CMK (cell line): Measurements from ENCODE around the gene TENT5C.

ENCODE experiments used
- DNase-seq: peaks from one replicate; pipeline ENCODE4 v3.0.0-alpha.2; 2010; ENCODE audit warnings: low read depth

The TENT5C gene

DNA sequence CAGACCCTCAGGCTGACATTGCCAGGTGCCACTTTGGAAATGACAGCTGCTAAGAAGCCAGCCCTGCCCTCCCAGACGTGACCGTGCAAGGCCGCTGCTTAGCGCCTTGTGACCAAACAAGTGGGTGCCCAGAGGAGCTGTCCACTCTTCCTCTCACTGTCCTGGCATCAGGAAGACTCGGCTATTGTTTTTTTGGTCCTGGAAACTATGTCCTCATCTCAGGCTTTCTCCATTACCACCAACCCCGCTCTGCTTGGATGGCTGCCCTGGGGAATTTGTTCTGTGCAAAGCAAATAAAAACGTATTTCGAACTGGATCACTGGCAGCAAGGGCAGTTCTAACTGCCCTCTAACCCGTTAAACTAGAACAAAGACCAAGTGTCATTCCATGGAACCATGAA is 13.7 kb upstream of the TENT5C start:
- DNase-seq: no peak

DNA sequence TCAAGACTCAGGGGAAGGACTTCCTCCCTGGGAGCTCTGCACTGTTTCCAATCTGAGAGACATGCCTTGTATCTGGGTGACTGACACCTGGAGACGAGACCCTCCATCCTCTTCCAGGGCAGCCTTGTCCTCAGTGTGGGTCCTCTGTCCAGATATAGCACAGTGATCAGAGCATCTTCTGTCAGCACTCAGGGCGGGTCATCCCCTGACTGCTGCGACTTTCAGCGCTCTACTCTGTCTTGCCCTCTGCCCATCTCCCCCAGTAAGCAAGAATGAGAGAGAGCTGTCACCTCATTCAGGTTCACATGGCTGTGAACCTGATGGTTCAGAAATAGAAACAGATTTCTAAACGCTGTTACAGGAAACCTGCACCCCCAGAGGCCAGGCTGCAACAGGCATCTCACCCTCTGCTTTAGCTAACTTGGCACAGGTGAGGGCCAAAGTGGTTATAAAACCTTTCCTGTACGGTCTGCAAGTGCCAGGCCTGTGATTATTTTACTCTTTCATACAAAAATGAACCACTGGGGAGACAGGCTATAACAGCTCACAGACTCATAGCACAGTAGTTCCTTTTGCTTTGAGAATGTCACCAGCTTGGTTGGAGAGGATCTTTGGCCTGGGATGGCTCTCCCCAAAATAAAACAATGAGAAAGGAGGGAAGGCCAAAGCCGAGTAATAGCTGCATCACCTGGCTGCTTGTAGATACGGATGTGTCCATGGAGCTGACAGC is 11.4 kb upstream of the TENT5C start:
- DNase-seq: no peak

DNA sequence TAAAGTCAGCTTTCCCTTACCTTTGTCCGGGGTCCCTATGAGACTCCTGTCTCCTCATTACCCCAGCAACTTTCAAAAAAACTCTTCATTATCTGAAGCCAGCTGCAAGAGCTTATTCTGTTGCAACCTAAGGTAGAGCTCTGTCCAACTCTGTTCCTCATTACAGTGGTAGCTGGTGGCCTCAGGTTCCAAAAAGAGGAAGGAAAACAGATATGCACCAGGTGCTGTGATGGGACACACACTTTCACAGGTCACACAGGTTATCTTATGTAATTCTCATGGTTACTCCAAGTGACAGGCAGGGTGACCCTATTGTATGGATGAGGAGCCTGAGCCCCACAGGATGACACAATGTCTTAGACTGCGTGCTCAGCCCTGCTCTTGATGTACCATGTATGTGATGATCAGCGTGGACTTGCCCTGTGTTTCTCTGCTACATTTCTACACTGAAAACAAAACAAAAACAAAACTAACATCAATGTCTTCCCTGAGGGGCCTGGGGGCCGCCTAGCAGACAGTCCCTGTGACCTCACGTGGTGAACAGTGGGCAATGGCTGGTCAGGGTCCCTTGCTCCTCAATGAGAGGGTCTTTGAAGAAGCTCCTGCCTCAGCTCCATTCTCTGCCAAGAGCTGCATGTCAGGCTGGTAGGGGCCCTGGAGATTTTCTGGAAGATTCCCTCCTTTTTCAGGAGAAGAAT is 9.7 kb upstream of the TENT5C start:
- DNase-seq: no peak

DNA sequence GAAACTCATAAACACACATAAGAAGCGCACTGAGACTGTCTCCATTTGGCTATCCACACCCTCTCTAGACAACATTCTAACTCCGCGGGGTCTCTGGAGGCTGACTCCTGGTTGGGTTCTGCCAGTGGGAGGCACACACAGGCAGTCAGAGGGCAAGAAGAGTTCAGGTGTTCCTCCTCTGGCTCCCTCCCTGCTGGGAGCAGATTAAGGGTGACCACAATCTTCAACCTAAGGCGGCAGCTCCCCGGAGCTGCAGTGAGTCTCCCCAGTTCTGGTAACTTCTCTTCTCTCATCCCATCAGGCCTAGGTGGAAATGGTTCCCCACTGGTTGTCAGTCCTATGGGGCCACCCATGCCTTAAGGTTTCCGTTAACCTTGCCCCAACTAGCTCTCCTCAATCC is 7.4 kb upstream of the TENT5C start:
- DNase-seq: no peak

DNA sequence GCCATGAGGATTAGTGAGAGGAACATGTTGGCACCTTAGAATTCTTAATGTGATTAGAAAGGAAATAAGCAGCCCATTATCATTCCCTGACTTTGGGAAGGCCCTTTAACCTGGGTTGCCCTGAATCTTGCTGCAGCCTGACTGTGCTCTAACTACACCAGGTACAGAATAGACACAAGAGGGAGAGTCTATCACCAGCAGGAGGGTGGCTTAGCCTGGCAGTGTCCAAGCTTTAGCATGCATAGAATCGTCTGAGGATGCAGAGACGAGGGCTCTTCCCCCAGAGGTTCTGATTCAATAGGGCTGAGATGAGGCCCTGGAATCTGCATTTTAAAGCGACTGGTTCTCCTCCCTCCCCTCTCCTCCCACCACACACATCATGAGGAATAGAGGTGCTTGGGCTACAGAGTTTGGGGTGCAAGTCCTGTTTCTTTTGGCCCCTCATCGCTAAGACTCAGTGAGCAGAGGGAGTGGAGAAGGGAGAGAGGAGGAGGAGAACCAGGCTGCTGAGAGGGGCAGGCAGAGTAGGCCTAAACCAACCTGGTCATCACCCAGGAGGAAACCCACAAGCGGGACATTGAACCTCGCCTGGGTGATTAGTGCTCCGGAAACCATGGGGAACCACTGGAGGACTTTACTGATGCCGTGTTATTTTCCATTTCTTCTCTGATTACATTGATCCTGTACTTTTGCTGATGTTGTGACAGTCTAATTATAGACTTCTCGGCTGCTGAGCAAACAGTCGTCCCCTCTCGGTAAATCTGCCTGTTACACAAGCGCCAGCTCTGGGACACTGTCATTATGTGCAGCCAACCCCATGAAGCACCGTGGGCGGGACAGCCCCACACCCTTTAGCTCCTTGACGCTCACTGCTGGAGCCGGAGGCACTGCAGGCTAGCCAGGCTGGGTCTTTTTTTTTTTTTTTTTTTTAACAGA is 6.3 kb upstream of the TENT5C start:
- DNase-seq: no peak

DNA sequence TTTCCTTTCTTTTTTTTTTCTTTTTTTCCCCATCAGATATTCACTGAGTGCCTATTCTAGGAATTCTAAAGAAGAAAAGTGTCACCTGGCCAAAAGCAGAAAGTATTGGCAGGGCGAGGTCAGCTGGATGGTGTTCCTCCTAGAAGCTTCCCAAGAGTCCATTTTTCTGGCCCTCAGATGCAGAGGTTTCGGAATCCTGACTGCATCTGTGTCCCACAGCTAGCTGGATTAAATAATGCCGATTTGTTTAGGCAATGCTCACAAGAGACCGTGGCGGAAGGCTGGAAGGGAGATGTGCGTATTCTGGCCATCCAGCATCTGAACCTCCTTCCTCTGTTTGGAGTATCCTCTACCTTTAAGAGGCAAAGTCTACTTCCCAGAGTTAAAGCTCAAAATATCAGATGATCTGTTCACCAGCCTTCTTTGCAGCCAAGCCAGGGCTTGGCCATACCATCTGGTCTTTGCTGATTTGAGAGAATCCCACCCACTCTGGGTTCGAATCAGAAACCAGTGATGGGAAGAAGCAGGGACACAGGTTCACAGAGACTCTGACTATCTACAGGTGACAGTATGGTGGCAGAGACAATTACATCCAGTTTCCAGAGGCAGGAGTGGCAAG is 5.4 kb upstream of the TENT5C start:
- no peak for DNase-seq

DNA sequence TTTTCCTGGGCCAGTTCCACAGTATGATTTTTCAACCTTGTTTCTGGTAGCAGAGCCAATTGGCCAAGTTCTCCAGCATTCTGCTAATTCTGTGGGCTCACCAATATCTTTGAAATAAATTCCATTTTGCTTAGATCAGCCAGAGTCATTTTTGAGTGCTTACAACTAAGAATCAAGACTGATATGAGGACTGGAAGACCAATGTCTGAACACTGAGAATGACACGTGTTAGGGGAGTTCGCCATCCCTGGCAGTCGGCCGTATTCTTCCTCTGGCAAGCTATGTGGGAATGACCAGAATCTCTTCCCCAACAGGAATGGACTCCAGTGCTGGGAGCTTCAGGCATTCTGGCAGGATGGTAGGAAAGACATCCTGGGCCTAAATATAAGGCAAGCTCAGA is 4.9 kb upstream of the TENT5C start:
- DNase-seq: no peak

DNA sequence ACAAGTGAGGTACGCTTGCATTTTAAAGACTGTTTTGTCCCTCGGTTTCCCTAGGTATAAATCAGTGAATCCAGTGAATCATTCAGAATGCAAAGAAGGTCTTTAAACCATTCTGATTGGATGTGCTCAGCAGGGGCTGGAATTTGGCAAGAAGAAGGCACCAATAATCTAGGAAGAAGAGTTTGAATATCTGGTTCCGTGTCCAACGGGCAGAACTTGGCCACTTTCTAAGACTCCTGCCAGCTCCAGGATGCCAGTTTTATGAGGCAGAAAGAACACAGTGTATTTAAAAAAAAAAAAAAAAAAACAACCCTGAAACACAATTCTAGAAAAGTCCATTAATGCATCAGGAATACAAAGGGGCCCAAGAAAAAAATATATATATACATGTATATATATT is 3.0 kb upstream of the TENT5C start:
- no peak for DNase-seq

DNA sequence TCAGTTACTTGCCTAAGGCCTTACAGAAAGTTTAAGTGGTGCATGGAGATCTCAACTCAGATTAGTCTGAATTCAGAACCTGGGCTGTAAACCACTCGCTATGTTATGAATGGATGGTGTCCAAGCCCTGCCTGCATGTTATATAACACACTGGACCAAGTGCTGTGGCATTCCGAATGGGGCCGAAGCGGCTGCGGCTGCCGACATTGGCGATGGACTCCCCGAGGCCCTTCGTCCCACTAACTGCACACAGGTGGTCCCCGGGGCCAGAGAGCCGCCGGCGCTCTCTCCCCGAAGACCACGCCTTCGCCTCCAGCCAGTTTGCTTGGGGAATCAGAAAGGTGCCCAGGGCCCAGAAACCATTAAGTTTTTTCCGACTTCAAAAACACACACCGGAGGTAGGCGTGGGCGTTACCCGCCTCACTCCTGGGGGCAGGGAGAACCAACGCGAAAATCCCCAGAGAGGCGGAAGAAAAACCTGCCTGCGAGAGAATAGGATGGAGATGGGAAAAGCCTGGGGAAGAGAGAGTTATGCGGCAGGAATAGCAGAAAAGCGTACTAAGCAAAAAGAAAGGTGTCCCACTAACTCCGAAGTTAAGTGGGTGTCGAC is 579 bp upstream of the TENT5C start:
- no peak for DNase-seq

DNA sequence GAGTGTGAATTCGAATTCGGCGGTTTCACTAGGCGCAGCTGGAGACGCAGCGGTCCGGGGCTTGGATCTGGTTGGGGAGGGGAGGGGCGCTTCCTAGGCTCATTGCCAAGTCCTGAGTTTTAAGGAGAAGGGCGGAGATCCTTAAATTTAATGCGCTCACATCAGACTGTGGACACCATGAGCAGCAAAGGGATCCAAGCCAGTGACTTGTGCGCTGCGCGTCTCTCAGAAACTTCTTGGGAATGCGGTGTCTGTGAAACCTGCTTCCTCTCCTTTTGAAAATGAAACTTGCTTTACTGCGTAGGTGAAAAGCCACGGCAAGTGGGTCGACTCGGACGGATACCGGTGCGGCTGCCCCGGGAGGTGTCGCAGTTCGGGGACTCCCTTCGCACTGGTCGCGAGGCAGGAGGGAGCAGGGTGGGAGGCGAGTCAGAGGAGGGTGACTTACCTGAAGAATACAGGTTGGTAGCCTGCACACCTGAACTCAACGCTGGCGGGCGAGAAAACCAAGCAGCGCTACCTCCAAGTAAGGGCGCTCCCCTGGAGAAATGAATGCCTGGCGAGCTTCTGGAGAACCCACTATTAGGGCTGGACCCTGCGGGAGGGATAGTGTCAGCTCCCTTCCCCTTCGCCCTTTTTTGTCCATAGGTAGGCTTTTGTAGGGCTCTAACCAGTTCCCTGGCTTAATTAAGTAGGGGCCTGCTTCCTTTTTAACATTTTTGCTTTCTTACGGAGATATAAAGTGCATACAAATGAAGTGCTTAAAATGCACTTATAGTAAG is 992 bp downstream of the TENT5C start:
- DNase-seq: no peak

DNA sequence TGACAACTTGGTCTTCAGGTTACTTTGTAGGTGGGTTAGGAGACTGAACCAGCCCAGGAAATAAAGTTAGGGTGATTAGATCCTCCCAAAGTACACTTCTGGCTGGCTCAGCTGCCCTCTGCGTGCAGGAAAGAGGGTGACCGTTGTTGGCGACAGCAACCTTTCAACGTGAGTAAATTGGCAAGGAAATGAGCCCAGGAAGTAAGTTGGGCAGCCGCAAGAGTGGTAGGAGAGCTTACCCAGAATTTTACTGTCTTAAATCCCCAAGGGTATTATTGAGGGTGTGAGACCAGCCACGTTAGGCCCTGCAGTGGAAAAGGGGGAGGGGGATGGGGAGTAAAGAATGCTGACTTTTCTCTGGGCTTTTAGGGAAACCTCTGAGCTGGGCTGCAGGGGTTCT is 1.6 kb downstream of the TENT5C start:
- DNase-seq: no peak

DNA sequence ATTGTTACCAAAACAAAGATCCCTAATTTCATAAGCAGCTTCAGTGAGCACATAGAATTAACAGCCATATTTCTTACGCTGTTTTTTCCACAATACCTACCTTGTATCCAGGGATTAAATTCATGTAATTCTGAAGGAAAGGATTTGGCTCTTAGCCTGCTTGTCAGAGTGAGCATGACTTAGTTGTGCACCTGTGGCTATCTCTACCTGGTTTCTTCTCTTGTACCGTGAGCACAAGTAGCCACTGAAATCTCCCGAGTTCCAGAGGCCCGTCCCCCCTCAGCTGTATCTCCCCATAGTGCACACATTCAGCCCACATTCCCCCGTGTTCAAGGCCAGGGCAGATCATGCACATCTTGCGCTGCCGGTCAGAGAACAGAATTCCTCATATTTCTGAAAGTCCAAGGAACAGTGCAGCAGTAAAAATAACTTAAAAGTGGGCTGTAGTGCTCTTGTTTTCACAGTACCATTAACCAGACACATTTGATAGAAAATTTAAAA is 2.3 kb downstream of the TENT5C start:
- no peak for DNase-seq

DNA sequence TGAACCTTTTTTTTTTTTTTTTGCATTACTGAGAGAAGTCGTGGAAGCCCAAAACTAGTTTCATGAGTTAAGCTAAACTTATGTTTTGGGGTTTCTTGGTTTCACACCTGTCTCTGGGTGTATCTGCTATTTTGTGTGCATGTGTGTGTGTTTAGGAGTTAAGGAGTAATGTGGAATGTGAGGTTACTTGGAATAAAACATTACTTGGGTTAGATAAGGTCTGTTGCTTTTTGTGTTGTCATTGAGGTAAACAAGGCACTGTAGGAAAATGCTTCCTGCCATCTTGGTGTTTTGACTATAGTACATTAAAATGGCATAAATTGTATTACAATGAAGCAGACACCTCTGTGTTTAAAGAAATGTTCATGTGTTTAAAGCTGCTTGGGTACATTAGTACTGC is 2.9 kb downstream of the TENT5C start:
- DNase-seq: no peak

DNA sequence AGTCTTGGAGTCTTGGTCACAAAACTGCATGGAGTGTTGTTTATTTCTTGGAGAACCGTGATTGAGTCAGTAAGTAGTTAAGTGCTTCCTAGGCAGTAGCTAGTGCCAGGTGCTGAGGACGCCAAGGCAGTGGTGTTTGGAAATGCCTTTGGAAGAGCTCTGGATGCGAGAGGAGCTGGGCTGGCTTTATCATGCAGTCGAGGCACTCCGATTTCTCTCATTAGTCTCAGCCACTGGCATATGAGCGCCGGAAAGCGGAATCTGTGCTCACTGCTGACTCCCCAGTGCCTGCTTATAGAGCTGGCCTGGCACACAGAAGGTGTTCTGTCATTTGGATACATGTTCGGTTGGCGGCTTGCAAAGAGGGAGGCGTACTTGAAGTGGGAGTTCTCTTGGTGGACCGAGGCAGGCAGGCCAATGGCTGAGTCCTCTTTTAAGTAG is 3.6 kb downstream of the TENT5C start:
- no peak for DNase-seq

DNA sequence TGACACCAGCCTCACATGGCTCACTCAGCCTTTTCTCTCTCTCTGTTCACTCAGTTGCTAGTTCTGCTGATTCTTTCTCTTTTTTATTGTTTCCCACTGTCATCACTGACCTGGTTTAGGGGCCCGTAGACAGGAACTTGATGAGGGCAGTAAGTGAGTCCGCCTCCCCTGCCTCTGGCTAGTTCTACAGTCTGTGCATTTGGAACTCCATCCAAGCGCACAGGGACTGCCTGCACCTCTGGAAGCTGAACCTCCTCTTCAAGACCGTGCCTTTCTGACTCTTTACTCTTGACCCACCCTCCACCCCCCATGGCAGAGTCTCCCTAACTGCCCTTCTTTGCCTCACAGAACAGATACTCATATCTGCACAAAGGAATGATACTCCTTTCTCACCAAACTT is 4.2 kb downstream of the TENT5C start:
- DNase-seq: no peak

DNA sequence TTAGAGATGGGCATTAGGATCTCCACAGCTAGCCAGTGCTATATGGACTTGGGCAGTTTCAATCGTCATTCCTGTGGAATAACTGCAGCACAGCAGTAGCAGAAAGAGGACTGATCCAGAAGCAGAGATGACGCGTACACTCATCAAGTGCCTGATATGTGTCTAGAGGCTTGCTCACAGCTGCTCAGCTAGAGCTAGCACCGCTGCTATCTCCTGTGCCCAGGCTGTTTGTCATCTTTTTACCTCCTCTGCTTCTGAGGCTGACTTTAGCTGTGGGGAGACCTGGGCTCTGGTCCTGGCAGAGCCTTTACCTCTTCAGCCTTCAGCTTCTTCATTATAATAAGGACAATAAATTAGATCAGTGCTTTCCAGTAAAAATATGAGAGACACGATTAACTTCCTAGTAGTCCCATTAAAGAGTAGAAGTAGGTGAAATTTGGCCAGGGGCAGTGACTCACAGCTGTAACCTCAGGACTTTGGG is 5.3 kb downstream of the TENT5C start:
- DNase-seq: no peak

DNA sequence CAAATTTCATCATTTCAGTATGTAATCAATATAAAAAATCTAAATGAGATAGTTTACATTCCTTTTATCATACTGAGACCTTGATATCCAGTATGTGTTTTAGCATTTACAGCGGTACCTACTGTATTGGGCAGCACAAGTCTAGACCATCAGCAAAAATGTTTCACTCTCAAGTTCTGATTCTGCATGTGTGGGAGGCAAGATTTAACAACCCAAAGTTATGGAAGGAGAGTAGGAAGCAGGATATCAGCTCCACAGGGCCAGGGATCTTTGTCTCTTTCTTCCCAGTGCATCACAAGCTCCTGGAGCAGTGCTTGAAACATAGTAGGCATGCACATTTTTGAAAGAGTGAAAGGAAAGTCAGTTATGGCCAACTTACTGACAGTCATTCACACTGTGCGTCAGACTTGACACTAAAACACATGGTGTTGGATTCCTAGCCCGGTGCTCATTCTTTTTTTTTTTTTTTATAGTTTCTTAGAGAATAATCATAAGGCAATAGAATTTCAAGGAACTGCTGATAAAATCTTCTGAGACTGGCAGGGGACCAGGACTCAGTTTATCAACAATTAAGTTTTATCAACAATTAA is 6.1 kb downstream of the TENT5C start:
- DNase-seq: no peak

DNA sequence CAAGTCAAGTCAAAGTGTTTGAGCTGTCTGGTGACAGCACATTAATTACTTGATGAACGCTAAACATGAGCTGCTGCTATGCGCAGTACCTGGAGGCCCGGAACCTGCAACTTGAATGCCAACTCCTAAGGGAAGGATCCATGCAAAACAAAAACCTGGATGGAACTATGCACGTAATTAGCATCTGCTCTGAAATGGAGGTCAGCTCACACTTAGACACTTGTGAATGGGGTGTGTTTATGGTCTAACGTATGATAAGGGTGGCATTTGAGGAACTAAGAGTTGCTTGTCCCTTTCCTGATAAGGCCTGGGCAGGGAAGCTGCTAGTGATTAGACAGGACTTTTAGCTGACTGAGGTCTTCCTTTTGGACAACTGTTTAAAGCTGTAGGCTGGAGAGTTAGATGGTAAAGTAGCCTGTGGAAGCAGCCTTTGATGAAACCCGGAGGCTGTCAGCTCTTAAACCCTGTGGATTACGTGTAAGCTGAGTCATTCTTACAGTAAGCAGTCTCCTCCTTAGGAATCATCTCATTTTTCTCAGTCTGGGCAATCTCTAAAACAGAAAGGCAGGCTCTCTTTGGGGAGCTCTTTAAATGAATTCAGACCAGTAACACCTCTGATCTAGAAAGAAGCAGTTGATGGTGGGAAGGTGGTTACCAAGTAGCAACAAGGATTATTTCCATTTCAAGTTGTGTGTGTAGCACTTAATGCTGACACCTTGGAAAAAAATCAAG is 6.8 kb downstream of the TENT5C start:
- peak; percentile 97 for DNase-seq

DNA sequence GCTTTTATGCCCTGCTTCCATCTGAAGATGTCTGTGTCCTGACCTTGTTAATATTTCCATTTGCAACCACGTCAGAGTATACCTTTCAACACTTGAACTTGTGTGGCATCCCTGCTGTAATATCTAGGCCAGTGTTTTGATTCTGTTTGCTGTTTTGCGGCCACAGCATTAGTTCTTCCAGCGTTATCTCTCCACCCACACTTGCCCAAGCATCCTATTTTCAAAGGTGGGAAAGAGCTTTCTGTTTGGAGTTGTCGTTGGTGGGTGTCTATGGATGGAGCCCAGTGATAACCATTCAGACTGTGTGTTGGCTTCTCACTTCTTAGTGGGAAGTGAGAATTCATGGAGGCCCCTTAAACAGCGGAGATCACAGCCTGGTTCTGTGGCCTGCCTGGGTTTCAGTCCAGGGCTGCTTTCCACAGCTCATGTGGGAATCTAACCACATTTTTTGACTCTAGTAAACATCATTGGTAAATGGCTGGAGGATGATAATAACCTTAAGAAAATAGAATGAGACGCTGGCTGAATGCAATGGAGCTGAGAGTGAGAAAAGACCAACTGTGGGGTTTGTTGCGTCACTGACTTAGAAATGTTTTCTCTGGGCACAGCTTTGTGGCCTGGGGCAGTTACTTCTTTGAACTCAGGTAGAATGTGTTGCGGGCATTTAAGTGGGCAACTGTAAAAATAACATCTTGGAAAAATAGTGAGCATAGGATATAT is 7.6 kb downstream of the TENT5C start:
- DNase-seq: peak; percentile 98
